HFFc6 (cell line): Measurements from ENCODE around the gene MCC. TPM values are rescaled to one million over a fixed set of nuclear protein-coding genes. Genes with fewer than 3 reads are reported as not detected.

ENCODE experiments used
- DNase-seq: peaks from one replicate; pipeline ENCODE4 v3.0.0-alpha.2; 2018
- H3K27ac Mint-ChIP-seq: 2 replicates; pipeline ENCODE4 v1.8.0; 2020; ENCODE audit warnings: mild to moderate bottlenecking, mixed read lengths
- H3K27me3 Mint-ChIP-seq: 2 replicates; pipeline ENCODE4 v1.8.0; 2021; ENCODE audit warnings: mild to moderate bottlenecking, moderate library complexity, mixed read lengths; ENCODE audit not compliant: insufficient read depth
- H3K36me3 Mint-ChIP-seq: 2 replicates; pipeline ENCODE4 v1.8.0; 2021; ENCODE audit warnings: low read depth, mixed read lengths
- H3K4me1 Mint-ChIP-seq: 2 replicates; pipeline ENCODE4 v1.8.0; 2020; ENCODE audit warnings: low read depth, mixed read lengths
- H3K4me3 Mint-ChIP-seq: 2 replicates; pipeline ENCODE4 v1.8.0; 2020; ENCODE audit warnings: mild to moderate bottlenecking, moderate library complexity, mixed read lengths
- H3K9me3 Mint-ChIP-seq: 2 replicates; pipeline ENCODE4 v1.8.0; 2020; ENCODE audit warnings: mild to moderate bottlenecking, mixed read lengths
- total RNA-seq, 6 experiments: library from RNA; stranded (reverse); fragmentation: NEBNext Ultra II Directional; extraction: Animal tissue kit (Norgen Biotek cat#: 25700); gene quantifications; 2 replicates in 1 of 6; 3 replicates in 5 of 6; pipeline ENCODE4 v1.2.3, GENCODE V29; 2021
- TF ChIP-seq, protein P1 (sequence below): fragments of 200-600 bp; sonication (generic); IDR thresholded peaks from 2 replicates; pipeline ENCODE4 v1.5.0; 2021; ENCODE audit warnings: antibody characterized with exemption, mild to moderate bottlenecking

MCC gene
- total RNA-seq, 6 experiments from 2014 or later: 2.5 to 4.9 (median 3.0) TPM

DNA sequence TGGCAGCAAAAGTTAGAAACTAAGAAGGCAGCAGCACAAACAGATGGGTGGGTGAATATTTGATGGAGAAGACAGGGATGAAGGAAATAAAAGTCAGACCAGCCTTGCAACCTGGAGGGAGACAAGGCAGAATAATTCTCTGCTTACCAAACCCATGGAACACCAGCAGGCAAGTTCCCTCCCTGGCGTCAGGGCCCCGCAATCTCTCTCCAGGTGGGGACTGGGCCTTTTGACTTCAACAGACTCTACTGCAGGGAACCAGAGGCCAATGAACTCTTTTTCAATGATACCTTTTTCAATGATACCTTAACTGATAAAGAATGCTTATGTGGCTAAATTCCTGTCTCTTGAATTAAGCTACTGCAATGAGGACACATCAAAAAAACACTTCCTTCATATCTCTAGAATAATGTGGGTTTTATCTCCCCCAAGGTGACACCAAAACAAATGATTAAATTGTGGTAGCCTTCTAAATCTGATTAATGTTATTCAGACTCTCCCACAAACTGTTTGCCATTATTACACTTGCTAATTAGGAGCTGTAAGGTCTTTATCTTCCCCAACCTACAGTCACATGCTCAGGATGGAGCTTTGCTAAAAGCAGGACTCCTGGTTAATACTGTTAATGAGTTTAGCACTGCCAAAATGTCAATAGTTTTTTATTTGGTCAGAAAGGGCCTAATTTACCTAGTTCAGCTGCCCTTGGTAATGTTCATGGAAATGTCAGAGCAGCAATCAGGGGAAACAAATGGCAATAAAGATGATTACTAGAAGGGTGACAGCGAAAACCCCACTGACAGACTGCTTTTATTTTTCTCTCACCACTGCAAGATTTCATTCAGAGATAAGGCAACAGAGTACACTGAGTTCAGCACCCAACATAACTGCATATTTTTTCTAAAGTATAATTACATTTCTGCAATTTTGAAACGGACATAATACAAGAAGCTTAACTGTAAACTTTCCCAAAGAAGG, 218.9 kb downstream of the MCC start:
- H3K36me3 Mint-ChIP-seq: no peaks in the 10 kb centered on the region
- H3K4me3 Mint-ChIP-seq: no peak overlapping the region
- H3K27ac Mint-ChIP-seq: no peak overlapping the region
- peaks cover 7% of the 10 kb centered on the region for H3K4me1 Mint-ChIP-seq
- H3K27me3 Mint-ChIP-seq: peaks cover 2% of the 10 kb centered on the region; the same call in 1 of the 2 replicates
- no peaks in the 10 kb centered on the region for H3K9me3 Mint-ChIP-seq
- no peak for DNase-seq
- TF ChIP-seq, protein P1, sequence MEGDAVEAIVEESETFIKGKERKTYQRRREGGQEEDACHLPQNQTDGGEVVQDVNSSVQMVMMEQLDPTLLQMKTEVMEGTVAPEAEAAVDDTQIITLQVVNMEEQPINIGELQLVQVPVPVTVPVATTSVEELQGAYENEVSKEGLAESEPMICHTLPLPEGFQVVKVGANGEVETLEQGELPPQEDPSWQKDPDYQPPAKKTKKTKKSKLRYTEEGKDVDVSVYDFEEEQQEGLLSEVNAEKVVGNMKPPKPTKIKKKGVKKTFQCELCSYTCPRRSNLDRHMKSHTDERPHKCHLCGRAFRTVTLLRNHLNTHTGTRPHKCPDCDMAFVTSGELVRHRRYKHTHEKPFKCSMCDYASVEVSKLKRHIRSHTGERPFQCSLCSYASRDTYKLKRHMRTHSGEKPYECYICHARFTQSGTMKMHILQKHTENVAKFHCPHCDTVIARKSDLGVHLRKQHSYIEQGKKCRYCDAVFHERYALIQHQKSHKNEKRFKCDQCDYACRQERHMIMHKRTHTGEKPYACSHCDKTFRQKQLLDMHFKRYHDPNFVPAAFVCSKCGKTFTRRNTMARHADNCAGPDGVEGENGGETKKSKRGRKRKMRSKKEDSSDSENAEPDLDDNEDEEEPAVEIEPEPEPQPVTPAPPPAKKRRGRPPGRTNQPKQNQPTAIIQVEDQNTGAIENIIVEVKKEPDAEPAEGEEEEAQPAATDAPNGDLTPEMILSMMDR: no peak

DNA sequence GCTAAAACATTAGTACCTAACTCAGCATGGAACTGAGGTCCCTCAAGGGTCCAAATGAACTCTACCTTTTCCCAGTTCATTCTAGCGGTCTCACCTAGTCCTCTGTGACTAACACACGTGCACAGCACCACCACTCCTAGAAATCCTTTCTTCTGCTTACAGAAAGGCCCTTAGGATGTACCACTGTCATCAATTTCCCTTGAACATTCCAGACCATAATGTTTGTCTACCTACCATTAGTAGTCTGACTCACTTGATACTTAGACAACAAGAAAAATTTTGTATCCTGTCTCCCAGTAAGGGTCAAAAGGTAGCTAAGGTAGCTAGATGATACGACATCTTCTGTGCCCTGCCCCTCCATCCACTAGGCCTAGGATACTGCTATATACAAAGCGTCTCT, 220.0 kb downstream of the MCC start:
- Mint-ChIP-seq H3K36me3 (no peaks in the 10 kb centered on the region), H3K9me3 (no peaks in the 10 kb centered on the region), H3K27me3 (peaks cover 2% of the 10 kb centered on the region; the same call in 1 of the 2 replicates), H3K27ac (no peak overlapping the region), H3K4me3 (no peak overlapping the region), H3K4me1 (peaks cover 7% of the 10 kb centered on the region)
- DNase-seq: no peak
- TF ChIP-seq, protein P1: no peak

DNA sequence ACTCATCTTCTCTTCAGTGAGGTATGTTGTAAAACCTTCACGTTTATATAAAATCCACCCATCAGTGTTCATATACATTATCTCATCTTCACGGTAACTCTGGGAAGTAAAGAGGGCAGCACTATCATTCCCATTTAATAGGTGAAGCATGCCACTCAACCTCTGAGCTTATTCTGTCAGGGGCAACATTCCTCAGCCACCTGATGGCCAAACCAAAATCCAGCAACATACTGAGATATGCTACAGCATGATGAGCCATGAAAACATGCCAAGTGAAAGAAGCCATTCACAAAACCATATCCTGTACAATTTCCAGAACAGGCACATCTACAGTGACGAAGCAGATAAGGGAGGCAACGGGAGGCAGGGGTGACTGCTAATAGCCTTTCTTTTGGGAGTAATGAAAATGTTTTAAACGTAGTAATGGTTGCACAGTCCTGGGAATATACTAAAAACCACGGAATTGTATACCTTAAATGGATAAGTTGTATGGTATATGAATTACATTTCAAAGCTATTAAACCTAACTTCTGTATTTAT, 220.8 kb downstream of the MCC start:
- H3K4me3 Mint-ChIP-seq: no peak overlapping the region
- TF ChIP-seq, protein P1: no peak
- H3K36me3 Mint-ChIP-seq: no peaks in the 10 kb centered on the region
- H3K4me1 Mint-ChIP-seq: peaks cover 7% of the 10 kb centered on the region
- H3K27ac Mint-ChIP-seq: no peak overlapping the region
- no peak for DNase-seq
- H3K27me3 Mint-ChIP-seq: peaks cover 2% of the 10 kb centered on the region; the same call in 1 of the 2 replicates
- no peaks in the 10 kb centered on the region for H3K9me3 Mint-ChIP-seq

DNA sequence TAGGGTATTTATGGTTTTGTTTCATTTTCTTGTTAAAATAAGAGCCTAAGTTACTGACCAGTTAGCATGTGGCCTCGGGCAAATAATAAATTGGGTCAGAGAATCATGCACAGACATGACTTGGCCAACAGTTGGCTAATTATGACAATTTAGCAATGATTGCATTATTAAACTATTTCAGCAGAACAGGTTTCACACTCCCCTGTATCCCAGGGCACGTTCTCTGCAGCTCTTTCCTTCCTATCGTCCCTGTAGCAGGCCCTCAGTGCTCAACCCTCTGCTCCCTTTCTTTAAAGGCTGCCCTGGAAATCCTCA, 221.4 kb downstream of the MCC start:
- Mint-ChIP-seq H3K27ac (no peak overlapping the region), H3K36me3 (no peaks in the 10 kb centered on the region), H3K4me1 (peaks cover 7% of the 10 kb centered on the region), H3K4me3 (no peak overlapping the region), H3K27me3 (peaks cover 2% of the 10 kb centered on the region; the same call in 1 of the 2 replicates), H3K9me3 (no peaks in the 10 kb centered on the region)
- TF ChIP-seq, protein P1: no peak
- DNase-seq: no peak

DNA sequence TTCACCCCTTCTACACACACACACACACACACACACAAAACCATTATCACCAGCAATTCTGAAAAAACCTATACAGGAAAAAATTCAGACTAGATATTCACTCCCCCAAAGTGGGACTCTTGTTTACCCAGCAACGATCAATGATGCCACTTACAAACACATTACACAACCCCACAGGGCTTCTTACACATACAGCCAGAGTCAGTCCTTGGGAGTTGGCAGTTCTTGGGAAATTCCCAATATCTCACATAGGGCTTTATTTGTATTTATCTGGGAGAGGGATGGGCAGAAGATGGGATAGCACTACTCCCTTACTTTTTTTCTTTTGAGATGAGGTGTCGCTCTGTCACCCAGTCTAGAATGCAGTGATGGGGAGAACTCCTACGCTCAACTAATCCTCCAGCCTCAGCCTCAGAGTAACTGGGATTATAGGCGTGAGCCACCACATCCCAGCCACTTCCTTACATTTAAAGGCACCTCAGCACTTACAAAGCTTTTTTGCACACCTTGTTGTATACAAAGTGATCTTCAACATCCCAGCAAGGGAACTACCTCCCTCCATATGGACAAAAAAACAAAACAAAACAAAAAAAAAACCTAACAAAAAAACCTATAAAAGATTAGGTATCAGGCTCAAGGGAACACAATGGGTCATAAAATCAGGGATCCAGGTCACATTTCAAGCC, 221.9 kb downstream of the MCC start:
- peaks cover 6% of the 10 kb centered on the region for H3K4me1 Mint-ChIP-seq
- no peaks in the 10 kb centered on the region for H3K9me3 Mint-ChIP-seq
- H3K4me3 Mint-ChIP-seq: no peak overlapping the region
- TF ChIP-seq, protein P1: no peak
- no peak for DNase-seq
- peaks cover 2% of the 10 kb centered on the region; the same call in 1 of the 2 replicates for H3K27me3 Mint-ChIP-seq
- no peaks in the 10 kb centered on the region for H3K36me3 Mint-ChIP-seq
- H3K27ac Mint-ChIP-seq: no peak overlapping the region
